ENCODE measurements around the gene B3GALT6. TPM values are rescaled to one million over a fixed set of nuclear protein-coding genes. Genes with fewer than 3 reads are reported as not detected.
"Not testable (repeated sequence)": the region's sequence is repeated elsewhere in the genome, so short reads cannot be mapped to it uniquely, and the experiment has no call there.

B3GALT6 gene
- total RNA-seq, 1 donor from 2014 or later: 8.6 TPM

DNA sequence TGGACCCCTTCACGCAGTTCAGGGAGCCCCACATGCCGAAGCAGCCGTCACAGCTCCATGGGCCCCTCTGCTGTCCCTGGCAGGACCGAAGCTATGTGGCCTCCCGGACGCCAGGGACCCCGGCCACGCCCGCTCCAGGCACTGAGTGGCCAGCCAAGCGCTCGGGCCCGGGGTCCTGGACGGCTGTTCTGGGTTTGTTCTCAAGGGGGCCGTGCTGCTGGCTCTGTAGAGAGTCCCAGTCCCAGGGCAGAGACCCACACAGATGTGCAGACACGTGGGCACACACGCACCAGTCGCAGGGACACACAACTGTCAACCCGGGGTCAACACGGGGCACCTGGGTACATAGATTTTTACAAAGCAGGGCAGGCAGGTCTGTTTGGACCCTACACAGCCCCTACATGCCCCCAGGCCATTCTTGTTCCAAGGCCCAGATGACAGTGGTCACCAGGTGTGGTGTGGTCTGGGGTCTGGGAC lies 6.7 kb downstream of the B3GALT6 start:
- no peak for DNase-seq
- ATAC-seq (ENCODE audit: poor library complexity): no peak
- intact Hi-C loops (cut with DNase I): no loop called here

- intact Hi-C loops (cut with DNase I): no loop called here
These were observed 7.2 kb downstream of the B3GALT6 start for GRCh38 chr1:1239227-1239613.

GRCh38 chr1:1239614-1240347 lies 7.7 kb downstream of the B3GALT6 start:
- intact Hi-C loops (cut with DNase I): no loop called here

More at GRCh38 chr1:1239227-1239613, 7.2 kb downstream of the B3GALT6 start:
- ATAC-seq (ENCODE audit: poor library complexity) (no peak), DNase-seq (no peak)

DNA sequence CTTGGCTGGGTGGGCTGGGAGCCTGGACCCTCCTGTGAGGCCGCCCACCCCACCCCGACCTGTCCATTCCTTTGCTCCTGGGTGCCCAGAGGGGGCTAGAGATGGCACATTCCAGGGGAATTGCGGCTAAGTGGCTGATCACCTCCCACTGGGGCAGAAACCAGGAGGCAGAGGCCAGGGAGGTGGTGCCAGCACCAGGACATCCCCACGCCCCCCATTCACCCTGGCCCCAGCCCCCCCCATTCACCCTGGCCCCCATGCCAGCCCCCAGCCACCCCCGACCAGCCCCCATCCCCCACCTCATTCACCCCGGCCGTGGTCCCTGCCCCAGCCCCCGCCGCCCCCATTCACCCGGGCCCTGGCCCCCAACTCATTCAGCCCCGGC lies 8.3 kb downstream of the B3GALT6 start:
- intact Hi-C loops (cut with DNase I): no loop called here
- DNase-seq (no peak), ATAC-seq (ENCODE audit: poor library complexity) (no peak)

More at GRCh38 chr1:1239614-1240347, 7.7 kb downstream of the B3GALT6 start:
- no peak for DNase-seq
- ATAC-seq (ENCODE audit: poor library complexity): no peak

DNA sequence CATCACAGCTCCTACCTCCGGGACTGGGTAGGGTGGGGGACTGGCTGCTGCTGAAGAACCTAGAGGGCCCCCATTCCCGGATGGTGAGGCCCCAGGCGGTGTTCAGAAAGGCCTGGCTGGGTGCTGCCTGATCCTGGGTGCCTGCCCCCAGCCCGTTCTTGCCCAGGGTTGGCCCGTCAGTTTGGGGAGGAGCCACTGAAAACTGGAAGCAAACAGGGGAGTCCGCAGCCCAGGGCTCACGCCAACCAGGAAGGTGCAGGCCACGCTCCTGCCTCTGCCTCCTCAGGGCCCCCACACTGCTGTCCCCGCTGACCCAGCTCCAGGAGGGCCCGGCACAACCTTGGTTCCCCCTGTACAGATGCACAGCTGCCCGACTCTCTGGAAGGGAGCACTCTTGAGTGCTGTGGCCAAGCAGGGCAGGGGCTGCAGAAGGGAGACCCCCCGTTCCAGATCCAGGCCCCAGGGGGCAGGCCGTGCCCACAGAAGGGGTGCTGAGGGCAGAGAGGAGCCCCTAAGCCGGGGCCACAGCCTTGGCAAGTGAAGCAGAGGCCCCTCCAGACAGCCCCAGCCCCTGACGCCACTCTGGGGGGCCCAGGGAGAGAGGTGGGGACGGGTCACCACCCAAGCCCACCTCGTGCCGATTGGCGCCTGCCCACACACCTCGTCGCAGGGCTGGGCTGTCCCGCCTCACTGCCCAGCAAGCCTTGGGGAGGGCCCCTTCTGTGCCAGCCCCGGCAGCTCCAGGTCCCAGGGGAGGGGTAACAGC lies 9.0 kb downstream of the B3GALT6 start:
- intact Hi-C loops (cut with DNase I): no loop called here
- no peak for ATAC-seq (ENCODE audit: poor library complexity)
- no peak for DNase-seq

GRCh38 chr1:1241588-1242219 lies 9.7 kb downstream of the B3GALT6 start:
- intact Hi-C loops (cut with DNase I): no loop called here
- no peak for DNase-seq
- ATAC-seq (ENCODE audit: poor library complexity): no peak

DNA sequence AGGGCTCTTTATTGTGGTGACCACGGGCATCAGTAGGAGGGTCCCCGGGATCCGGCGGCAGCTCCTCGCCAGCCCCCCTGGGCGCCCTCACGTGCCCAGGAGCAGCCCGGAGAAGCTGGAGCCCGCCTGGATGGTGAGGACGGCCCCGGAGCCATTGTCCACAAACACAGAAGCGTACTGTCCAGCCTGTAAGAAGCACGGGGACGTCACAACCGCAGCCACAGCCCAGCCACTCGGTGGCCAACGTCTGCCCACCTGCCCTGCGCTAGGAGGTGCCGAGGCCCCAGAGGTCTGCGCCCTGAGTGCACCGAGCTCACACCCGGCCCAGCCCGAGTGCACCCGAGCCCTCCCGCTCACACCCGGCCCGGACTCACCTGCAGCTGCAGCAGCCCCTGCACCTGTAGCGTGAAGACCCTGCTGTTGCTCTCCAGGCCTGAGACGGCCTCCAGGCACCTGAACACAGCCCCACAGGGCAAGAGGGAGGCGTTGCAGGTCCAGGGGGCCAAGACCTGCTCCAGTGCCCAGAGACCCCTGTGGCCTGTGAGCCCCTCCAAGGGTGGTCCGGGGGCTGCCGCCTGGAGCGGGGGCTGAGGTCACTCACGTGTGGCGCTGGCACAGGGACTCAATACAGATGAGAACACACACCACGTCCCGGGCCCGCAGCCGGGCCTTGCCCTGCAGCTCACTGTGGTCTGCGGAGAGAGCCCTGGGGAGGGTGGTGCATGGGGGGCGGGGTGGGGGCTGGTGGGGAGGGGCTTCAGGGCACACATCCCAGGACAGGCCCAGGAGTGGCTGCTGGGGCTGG lies 10.6 kb downstream of the B3GALT6 start:
- DNase-seq (no peak), ATAC-seq (ENCODE audit: poor library complexity) (no peak)
- intact Hi-C loops (cut with DNase I): no loop called here

GRCh38 chr1:1243266-1243660 lies 11.2 kb downstream of the B3GALT6 start:
- no peak for ATAC-seq (ENCODE audit: poor library complexity)
- intact Hi-C loops (cut with DNase I): no loop called here
- no peak for DNase-seq

GRCh38 chr1:1243807-1244191 lies 11.8 kb downstream of the B3GALT6 start:
- DNase-seq (no peak), ATAC-seq (ENCODE audit: poor library complexity) (no peak)
- intact Hi-C loops (cut with DNase I): no loop called here

GRCh38 chr1:1244192-1244811 lies 12.3 kb downstream of the B3GALT6 start:
- DNase-seq (no peak), ATAC-seq (ENCODE audit: poor library complexity) (peak; percentile 26)
- intact Hi-C loops (cut with DNase I): no loop called here

- ATAC-seq (ENCODE audit: poor library complexity) (no peak), DNase-seq (no peak)
- intact Hi-C loops (cut with DNase I): no loop called here
These were observed 13.3 kb downstream of the B3GALT6 start for GRCh38 chr1:1245178-1245816.

GRCh38 chr1:1245817-1246576 lies 14.0 kb downstream of the B3GALT6 start:
- intact Hi-C loops (cut with DNase I): no loop called here
- DNase-seq (no peak), ATAC-seq (ENCODE audit: poor library complexity) (no peak)

- ATAC-seq (ENCODE audit: poor library complexity): no peak
These were observed 14.7 kb downstream of the B3GALT6 start, which contains the start of gene C1QTNF12 for GRCh38 chr1:1246577-1247340. Gene C1QTNF12, minus strand, starts transcription at chr1:1246722. Its CDS starts 32 bp downstream, at chr1:1246690.

DNA sequence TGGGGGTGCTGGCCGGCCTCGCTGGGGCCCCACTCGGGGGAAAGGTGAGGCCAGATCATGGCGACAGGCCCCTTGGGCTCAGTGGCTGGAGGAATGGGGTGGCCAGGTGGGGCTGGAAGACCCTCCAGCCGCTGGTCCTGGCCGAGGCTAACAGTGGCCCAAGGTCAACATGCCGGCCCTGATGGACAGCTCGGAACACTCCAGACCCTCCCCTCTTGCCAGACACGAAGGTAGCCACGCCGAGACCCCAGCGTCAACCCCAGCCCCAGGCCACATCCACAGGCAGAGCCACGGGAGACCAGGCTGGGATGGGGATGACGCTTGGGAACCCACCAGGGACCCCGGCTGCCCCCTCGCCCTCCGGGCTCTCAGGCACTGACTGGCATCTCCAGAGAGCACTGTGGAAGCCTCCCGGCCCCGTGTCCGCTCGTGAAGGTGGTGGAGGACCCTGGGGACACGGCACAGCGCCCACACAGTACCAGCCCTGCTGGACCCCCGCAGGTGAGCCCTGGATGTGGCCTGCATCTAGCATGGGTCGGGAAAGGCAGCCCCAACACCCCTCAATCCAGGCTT lies 15.4 kb downstream of the B3GALT6 start:
- ATAC-seq (ENCODE audit: poor library complexity): no peak
- no peak for DNase-seq
- intact Hi-C loops (cut with DNase I): no loop called here

More at GRCh38 chr1:1246577-1247340, 14.7 kb downstream of the B3GALT6 start, which contains the start of gene C1QTNF12:
- DNase-seq: no peak
- intact Hi-C loops (cut with DNase I): no loop called here

DNA sequence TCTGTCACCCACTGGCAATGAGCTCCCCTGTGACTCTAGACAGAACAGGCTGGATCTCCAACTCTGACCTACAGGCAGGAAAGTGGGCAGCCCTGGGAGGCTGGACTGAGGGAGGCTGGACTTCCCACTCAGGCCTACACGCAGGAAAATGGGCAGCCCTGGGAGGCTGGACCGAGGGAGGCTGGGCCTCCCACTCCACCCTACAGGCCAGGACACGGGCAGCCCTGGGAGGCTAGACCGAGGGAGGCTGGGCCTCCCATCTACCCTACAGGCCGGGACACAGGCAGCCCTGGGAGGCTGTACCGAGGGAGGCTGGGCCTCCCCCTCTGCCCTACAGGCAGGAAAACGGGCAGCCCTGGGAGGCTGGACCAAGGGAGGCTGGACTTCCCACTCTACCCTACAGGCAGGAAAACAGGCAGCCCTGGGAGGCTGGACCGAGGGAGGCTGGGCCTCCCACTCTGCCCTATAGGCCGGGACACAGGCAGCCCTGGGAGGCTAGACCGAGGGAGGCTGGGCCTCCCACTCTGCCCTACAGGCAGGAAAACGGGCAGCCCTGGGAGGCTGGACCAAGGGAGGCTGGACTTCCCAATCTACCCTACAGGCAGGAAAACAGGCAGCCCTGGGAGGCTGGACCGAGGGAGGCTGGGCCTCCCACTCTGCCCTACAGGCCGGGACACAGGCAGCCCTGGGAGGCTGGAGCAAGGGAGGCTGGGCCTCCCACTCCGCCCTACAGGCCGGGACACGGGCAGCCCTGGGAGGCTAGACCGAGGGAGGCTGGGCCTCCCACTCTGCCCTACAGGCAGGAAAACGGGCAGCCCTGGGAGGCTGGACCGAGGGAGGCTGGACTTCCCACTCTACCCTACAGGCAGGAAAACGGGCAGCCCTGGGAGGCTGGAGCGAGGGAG lies 16.2 kb downstream of the B3GALT6 start:
- DNase-seq; ATAC-seq (ENCODE audit: poor library complexity); intact Hi-C loops (cut with DNase I): not testable (repeated sequence)
